ENCODE data around the gene ANKRD7. TPM values are rescaled to one million over a fixed set of nuclear protein-coding genes. Genes with fewer than 3 reads are reported as not detected.

The ANKRD7 gene
- total RNA-seq, 5 donors from 2014 or later (not counting 1 experiment from before 2014, with no cell fraction given) = 0.29 to 0.88 (median 0.52) TPM; not detected in 1

DNA sequence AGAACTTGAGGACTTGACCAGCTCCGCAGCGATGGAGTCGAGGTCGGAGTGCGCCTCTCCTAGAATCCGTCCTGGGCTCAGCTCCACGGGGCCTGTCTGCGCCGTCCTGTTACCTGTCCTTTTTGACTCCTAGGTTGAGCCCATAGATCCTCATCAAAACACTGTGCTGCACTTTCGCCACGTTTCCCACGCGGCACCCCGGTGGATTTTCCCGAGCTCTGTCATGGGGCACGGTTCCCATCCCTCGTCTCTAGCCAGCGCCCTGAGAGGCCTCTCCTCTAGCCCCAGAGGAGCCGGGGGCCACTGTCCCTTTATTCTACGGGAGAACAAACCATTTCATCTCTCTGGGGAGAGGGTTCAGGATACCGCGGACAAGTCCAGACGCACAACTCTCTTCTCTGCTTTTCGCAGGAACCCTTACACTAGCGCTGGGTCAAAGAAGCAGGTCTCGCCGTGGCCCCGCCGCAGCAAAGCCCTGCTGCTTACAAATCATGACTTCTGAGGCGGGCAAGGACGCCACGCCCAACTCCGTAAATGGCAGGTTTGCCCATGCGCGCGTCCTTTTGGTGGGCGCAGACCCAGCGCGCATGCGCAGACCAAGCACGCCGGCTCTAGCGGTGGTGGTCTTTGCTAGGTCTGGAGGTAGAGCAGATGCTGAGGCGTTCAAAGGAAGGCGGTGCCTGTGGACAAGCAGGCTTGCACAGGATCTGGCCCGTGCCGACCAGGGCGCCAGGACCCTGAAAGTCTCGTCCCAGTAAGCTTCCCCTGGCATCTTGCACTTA is 10.3 kb upstream of the ANKRD7 start:
- ATAC-seq (replicated peaks in 1 of 4) = peak; percentile 88 to 92 (median 92)
- ChIA-PET CTCF (interaction anchor here (0.6 to 0.9 kb wide), 2 partner anchors 17 to 58 kb away, joined by 3 to 11 read pairs; no protein-coding TSS in a partner anchor), POLR2A (no interaction called here)
- peaks cover 13 to 18% (median 14%) of the 10 kb centered on the region in 3 donors for H3K4me1 Mint-ChIP-seq
- H3K27ac ChIP-seq (ENCODE audit: low read length) = peak overlapping the region; percentile 20
- peak overlapping the region; percentile 81 to 87 (median 85) for H3K4me3 Mint-ChIP-seq
- peaks cover 0 to 11% of the 10 kb centered on the region in 2 experiments for H3K4me1 ChIP-seq (ENCODE audit: control insufficient read depth in 1 of 2, extremely low read depth in 1 of 2, insufficient read depth in 2 of 2, low read length in 2 of 2)
- H3K9me3 ChIP-seq = no peaks in the 10 kb centered on the region
- no peaks in the 10 kb centered on the region for H3K36me3 ChIP-seq (ENCODE audit: control insufficient read depth in 2 of 2, extremely low read depth in 1 of 2, insufficient read depth in 1 of 2, low read length in 1 of 2)
- H3K27me3 Mint-ChIP-seq = peaks cover 13 to 25% of the 10 kb centered on the region in 2 donors
- H3K9me3 Mint-ChIP-seq = no peaks in the 10 kb centered on the region
- peaks cover 0 to 10% of the 10 kb centered on the region in 2 experiments for H3K27me3 ChIP-seq (replicated peaks in 1 of 2; ENCODE audit: control insufficient read depth in 2 of 2, extremely low read depth in 1 of 2, insufficient read depth in 2 of 2, low read length in 1 of 2)
- H3K36me3 Mint-ChIP-seq = no peaks in the 10 kb centered on the region
- DNase-seq = peak; percentile 41 to 81 (median 64)
- peak overlapping the region; percentile 64 to 88 for H3K4me3 ChIP-seq (ENCODE audit: control insufficient read depth in 1 of 2, extremely low read depth in 1 of 2, low read length in 1 of 2)
- peak overlapping the region; percentile 84 to 85 for H3K27ac Mint-ChIP-seq
- WGBS (ENCODE audit: insufficient coverage) = 22% methylated on average over 32 of the region's 49 CpGs

DNA sequence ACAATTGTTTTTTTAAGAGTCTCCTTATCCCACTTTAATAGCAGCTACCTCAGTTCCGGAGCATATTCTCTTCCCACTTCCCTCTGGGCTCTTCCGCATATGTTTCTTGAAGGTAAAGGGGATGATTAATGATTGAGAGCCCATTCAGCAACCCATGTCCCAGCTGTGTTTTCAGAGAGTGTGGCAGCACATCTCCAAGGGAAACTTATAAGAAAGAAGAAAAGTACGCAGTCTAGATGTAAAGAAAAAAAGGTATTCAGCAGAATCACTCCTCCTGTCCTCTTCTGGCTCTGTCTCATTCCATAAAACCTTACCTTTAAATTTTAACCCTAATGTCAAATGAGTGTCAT is 9.7 kb upstream of the ANKRD7 start:
- no peaks in the 10 kb centered on the region for H3K9me3 Mint-ChIP-seq
- peak; percentile 7 to 19 (median 13) for ATAC-seq (replicated peaks in 1 of 4)
- CTCF ChIA-PET = interaction anchor here (0.6 to 0.9 kb wide), 3 partner anchors 17 to 61 kb away, joined by 3 to 11 read pairs (median 3); no protein-coding TSS in a partner anchor

DNA sequence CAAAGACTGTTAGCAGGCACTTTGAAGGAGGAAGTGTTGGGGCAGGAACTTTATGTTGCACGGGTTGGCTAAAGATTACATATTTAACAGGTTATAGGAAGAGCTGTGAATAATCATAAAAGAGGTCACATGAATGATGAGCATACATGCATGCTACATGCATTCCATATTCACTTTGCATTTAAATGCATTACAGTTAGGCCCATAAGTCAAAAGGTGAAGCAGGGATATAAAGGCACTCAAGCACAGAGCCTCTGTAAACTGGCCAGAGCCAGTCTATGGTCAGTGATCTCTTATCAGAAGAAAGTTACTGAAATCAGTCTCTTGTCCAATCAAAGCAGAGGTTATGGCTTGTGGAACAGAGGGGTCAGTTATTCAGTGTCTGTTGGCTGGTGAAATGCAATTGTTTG is 7.3 kb upstream of the ANKRD7 start:
- Mint-ChIP-seq H3K4me1 (peaks cover 13 to 18% (median 14%) of the 10 kb centered on the region in 3 donors), H3K36me3 (no peaks in the 10 kb centered on the region)
- WGBS (ENCODE audit: insufficient coverage) = no CpG with 5 or more reads among the region's 1 CpG

More for the DNA sequence above, 9.7 kb upstream of the ANKRD7 start:
- no CpG with 5 or more reads among the region's 3 CpGs for WGBS (ENCODE audit: insufficient coverage)
- peaks cover 0 to 10% of the 10 kb centered on the region in 2 experiments for H3K27me3 ChIP-seq (replicated peaks in 1 of 2; ENCODE audit: control insufficient read depth in 2 of 2, extremely low read depth in 1 of 2, insufficient read depth in 2 of 2, low read length in 1 of 2)
- no peaks in the 10 kb centered on the region for H3K36me3 ChIP-seq (ENCODE audit: control insufficient read depth in 2 of 2, extremely low read depth in 1 of 2, insufficient read depth in 1 of 2, low read length in 1 of 2)
- Mint-ChIP-seq H3K4me1 (peaks cover 13 to 18% (median 14%) of the 10 kb centered on the region in 3 donors), H3K4me3 (peak overlapping the region; percentile 81 to 87 (median 85)), H3K27ac (peak overlapping the region; percentile 84 to 85), H3K36me3 (no peaks in the 10 kb centered on the region), H3K27me3 (peaks cover 13 to 24% of the 10 kb centered on the region in 2 donors)
- no peak for DNase-seq
- POLR2A ChIA-PET = no interaction called here
- H3K4me1 ChIP-seq (ENCODE audit: control insufficient read depth in 1 of 2, extremely low read depth in 1 of 2, insufficient read depth in 2 of 2, low read length in 2 of 2) = peaks cover 0 to 11% of the 10 kb centered on the region in 2 experiments
- H3K9me3 ChIP-seq = no peaks in the 10 kb centered on the region
- no peak overlapping the region for H3K27ac ChIP-seq (ENCODE audit: low read length)
- peak overlapping the region; percentile 64 to 88 for H3K4me3 ChIP-seq (ENCODE audit: control insufficient read depth in 1 of 2, extremely low read depth in 1 of 2, low read length in 1 of 2)

DNA sequence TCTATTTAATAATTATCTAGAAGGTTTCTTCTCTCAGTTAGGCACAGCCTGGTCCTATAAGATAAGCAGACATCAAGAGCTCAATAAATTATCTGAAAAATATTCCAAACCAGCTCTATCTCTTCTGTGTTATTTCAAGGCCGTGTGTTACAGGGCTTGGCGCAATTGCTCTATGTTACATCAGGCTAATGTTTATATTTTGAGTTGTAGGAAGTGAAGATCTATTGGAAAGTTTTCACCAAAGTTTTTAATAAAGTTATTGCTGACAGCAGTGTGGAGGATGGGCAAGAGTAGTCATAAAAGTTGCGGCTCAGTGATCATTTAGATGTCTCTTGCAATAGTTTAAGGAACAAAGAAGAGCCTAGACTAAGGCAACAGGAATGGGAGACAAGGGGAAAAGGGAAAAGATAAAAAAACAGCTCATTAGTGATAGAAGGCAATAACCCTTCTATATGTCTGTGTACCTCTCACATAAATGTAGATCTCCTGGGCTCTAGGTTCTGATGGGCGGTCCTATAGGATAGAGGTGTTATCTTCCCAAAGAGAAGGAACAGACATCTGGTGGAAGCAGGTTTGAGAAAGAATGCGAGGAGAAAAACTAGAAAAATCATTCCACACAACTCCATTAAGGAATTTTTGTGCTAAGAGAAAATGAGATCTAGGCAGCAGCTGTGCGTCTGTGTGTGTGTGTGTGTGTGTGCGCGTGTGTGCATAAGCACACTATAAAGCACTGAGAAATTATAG is 5.9 kb upstream of the ANKRD7 start:
- no peak overlapping the region for H3K27ac ChIP-seq (ENCODE audit: low read length)
- Mint-ChIP-seq H3K36me3 (no peaks in the 10 kb centered on the region), H3K9me3 (no peaks in the 10 kb centered on the region), H3K27me3 (peaks cover 4 to 17% of the 10 kb centered on the region in 2 donors), H3K4me3 (no peak overlapping the region), H3K27ac (no peak overlapping the region), H3K4me1 (peaks cover 13 to 14% (median 14%) of the 10 kb centered on the region in 3 donors)
- H3K27me3 ChIP-seq (replicated peaks in 1 of 2; ENCODE audit: control insufficient read depth in 2 of 2, extremely low read depth in 1 of 2, insufficient read depth in 2 of 2, low read length in 1 of 2) = peaks cover 0 to 10% of the 10 kb centered on the region in 2 experiments
- 100% methylated on average over 3 of the region's 8 CpGs for WGBS (ENCODE audit: insufficient coverage)
- no peaks in the 10 kb centered on the region for H3K36me3 ChIP-seq (ENCODE audit: control insufficient read depth in 2 of 2, extremely low read depth in 1 of 2, insufficient read depth in 1 of 2, low read length in 1 of 2)
- POLR2A ChIA-PET = no interaction called here
- DNase-seq (no peak), ATAC-seq (replicated peaks in 1 of 4) (no peak)
- peaks cover 0 to 11% of the 10 kb centered on the region in 2 experiments for H3K4me1 ChIP-seq (ENCODE audit: control insufficient read depth in 1 of 2, extremely low read depth in 1 of 2, insufficient read depth in 2 of 2, low read length in 2 of 2)
- no peak overlapping the region for H3K4me3 ChIP-seq (ENCODE audit: control insufficient read depth in 1 of 2, extremely low read depth in 1 of 2, low read length in 1 of 2)
- H3K9me3 ChIP-seq = no peaks in the 10 kb centered on the region
- CTCF ChIA-PET = interaction anchor here in 1 of 2 donors (0.7 kb wide), 1 partner anchor 12 kb away, joined by 3 read pairs; no protein-coding TSS in a partner anchor

More for the DNA sequence above, 7.3 kb upstream of the ANKRD7 start:
- Histone ChIP-seq H3K4me1 (ENCODE audit: control insufficient read depth in 1 of 2, extremely low read depth in 1 of 2, insufficient read depth in 2 of 2, low read length in 2 of 2) (peaks cover 0 to 11% of the 10 kb centered on the region in 2 experiments), H3K4me3 (ENCODE audit: control insufficient read depth in 1 of 2, extremely low read depth in 1 of 2, low read length in 1 of 2) (no peak overlapping the region), H3K27ac (ENCODE audit: low read length) (no peak overlapping the region), H3K27me3 (replicated peaks in 1 of 2; ENCODE audit: control insufficient read depth in 2 of 2, extremely low read depth in 1 of 2, insufficient read depth in 2 of 2, low read length in 1 of 2) (peaks cover 0 to 10% of the 10 kb centered on the region in 2 experiments), H3K36me3 (ENCODE audit: control insufficient read depth in 2 of 2, extremely low read depth in 1 of 2, insufficient read depth in 1 of 2, low read length in 1 of 2) (no peaks in the 10 kb centered on the region), H3K9me3 (no peaks in the 10 kb centered on the region)
- peaks cover 10 to 24% of the 10 kb centered on the region in 2 donors for H3K27me3 Mint-ChIP-seq
- H3K9me3 Mint-ChIP-seq = no peaks in the 10 kb centered on the region
- DNase-seq (no peak), ATAC-seq (replicated peaks in 1 of 4) (no peak)
- CTCF ChIA-PET = no interaction called here
- POLR2A ChIA-PET = no interaction called here
- no peak overlapping the region for H3K27ac Mint-ChIP-seq
- no peak overlapping the region for H3K4me3 Mint-ChIP-seq

DNA sequence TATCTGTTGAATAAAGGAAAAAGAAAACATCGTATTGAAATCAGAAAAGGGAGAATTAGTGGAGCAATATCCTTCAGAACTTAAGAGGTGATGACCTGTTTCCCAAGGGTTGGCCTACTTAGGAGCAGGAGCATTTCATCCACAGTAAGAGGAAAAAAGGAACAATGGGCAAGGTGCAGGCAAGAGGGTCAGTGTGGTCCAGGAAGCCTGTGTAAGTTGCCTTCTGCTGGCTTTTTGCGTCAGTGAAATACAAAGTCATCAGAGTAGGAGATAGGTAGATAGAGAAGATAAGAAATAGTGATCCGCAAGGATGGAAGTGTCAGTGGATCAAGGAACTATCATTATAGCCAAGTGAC is 5.4 kb upstream of the ANKRD7 start:
- H3K4me1 Mint-ChIP-seq = peaks cover 9 to 10% (median 9%) of the 10 kb centered on the region in 3 donors
- Histone ChIP-seq H3K27ac (ENCODE audit: low read length) (no peak overlapping the region), H3K4me3 (ENCODE audit: control insufficient read depth in 1 of 2, extremely low read depth in 1 of 2, low read length in 1 of 2) (no peak overlapping the region), H3K9me3 (no peaks in the 10 kb centered on the region), H3K36me3 (ENCODE audit: control insufficient read depth in 2 of 2, extremely low read depth in 1 of 2, insufficient read depth in 1 of 2, low read length in 1 of 2) (no peaks in the 10 kb centered on the region), H3K4me1 (ENCODE audit: control insufficient read depth in 1 of 2, extremely low read depth in 1 of 2, insufficient read depth in 2 of 2, low read length in 2 of 2) (peaks cover 0 to 6% of the 10 kb centered on the region in 2 experiments), H3K27me3 (replicated peaks in 1 of 2; ENCODE audit: control insufficient read depth in 2 of 2, extremely low read depth in 1 of 2, insufficient read depth in 2 of 2, low read length in 1 of 2) (peaks cover 0 to 6% of the 10 kb centered on the region in 2 experiments)
- no peak overlapping the region for H3K27ac Mint-ChIP-seq
- ChIA-PET CTCF (interaction anchor here in 1 of 2 donors (0.6 kb wide), 1 partner anchor 12 kb away, joined by 3 read pairs; no protein-coding TSS in a partner anchor), POLR2A (no interaction called here)
- WGBS (ENCODE audit: insufficient coverage) = 100% methylated on average over 1 of the region's 3 CpGs
- H3K4me3 Mint-ChIP-seq = no peak overlapping the region
- no peak for ATAC-seq (replicated peaks in 1 of 4)
- H3K9me3 Mint-ChIP-seq = no peaks in the 10 kb centered on the region
- H3K27me3 Mint-ChIP-seq = peaks cover 4 to 13% of the 10 kb centered on the region in 2 donors
- no peak for DNase-seq
- no peaks in the 10 kb centered on the region for H3K36me3 Mint-ChIP-seq

DNA sequence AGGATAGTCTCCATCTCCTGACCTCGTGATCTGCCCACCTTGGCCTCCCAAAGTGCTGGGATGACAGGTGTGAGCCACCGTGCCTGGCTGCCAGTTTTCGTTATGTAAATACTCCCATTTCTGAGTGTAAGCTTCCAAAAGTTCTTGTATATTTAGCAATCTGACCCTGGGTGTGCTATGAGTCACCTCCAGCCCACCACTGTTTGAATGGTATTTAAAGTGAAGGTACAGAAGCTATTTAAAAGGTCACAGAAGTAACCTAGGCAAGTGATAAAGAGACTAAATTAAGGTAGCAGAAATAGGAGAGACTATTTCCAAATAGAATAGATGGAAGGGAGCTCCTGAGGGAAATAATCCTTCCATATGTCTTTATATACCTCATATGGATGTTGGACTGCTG is 3.9 kb upstream of the ANKRD7 start:
- ChIA-PET CTCF (no interaction called here), POLR2A (no interaction called here)

More for the DNA sequence above, 3.9 kb upstream of the ANKRD7 start:
- Mint-ChIP-seq H3K4me1 (no peaks in the 10 kb centered on the region), H3K4me3 (no peak overlapping the region), H3K27ac (no peak overlapping the region), H3K9me3 (no peaks in the 10 kb centered on the region), H3K27me3 (peaks cover 5% of the 10 kb centered on the region in 2 donors), H3K36me3 (no peaks in the 10 kb centered on the region)
- Histone ChIP-seq H3K27me3 (replicated peaks in 1 of 2; ENCODE audit: control insufficient read depth in 2 of 2, extremely low read depth in 1 of 2, insufficient read depth in 2 of 2, low read length in 1 of 2) (peaks cover 0 to 7% of the 10 kb centered on the region in 2 experiments), H3K36me3 (ENCODE audit: control insufficient read depth in 2 of 2, extremely low read depth in 1 of 2, insufficient read depth in 1 of 2, low read length in 1 of 2) (no peaks in the 10 kb centered on the region), H3K27ac (ENCODE audit: low read length) (no peak overlapping the region), H3K9me3 (no peaks in the 10 kb centered on the region), H3K4me3 (ENCODE audit: control insufficient read depth in 1 of 2, extremely low read depth in 1 of 2, low read length in 1 of 2) (no peak overlapping the region), H3K4me1 (ENCODE audit: control insufficient read depth in 1 of 2, extremely low read depth in 1 of 2, insufficient read depth in 2 of 2, low read length in 2 of 2) (no peaks in the 10 kb centered on the region)
- ATAC-seq (replicated peaks in 1 of 4) = no peak
- WGBS (ENCODE audit: insufficient coverage) = 20% methylated on average over 1 of the region's 3 CpGs
- DNase-seq = no peak
